ENCODE measurements around the gene COL18A1. TPM values are rescaled to one million over a fixed set of nuclear protein-coding genes. Genes with fewer than 3 reads are reported as not detected.

COL18A1 gene
- total and polyA plus RNA-seq, 9 of the 15 experiments (the other 6 are each of a cell fraction or from before 2014, with no cell fraction given) = 0.14 to 16.4 (median 2.0) TPM

GRCh38 chr21:45423968-45424853, 19.2 kb downstream of the COL18A1 start (continued):
- TF ChIP-seq ZNF512 (tag; IDR thresholded peaks at IDR 0.05) (no peak), FOXP4 (CRISPR knock-in tag; IDR thresholded peaks at IDR 0.05; ENCODE audit: borderline replicate concordance) (no peak)
